KMS-11 (cell line): ENCODE data around the gene STON2.

Experiments
- H2AFZ ChIP-seq: fragments of 200-600 bp; sonication (generic); 2 replicates; pipeline ENCODE4 v1.6.1; 2016; ENCODE audit warnings: antibody characterized with exemption, mixed run types, low read depth
- H3K27ac ChIP-seq: fragments of 200-600 bp; sonication (generic); 2 replicates; pipeline ENCODE4 v1.6.1; 2016; ENCODE audit warnings: mild to moderate bottlenecking, mixed run types
- H3K27me3 ChIP-seq: fragments of 200-600 bp; sonication (generic); 2 replicates; pipeline ENCODE4 v1.6.1; 2017; ENCODE audit warnings: mild to moderate bottlenecking, low read depth, mixed run types, moderate library complexity; ENCODE audit not compliant: insufficient read depth
- H3K36me3 ChIP-seq: fragments of 200-600 bp; sonication (generic); 2 replicates; pipeline ENCODE4 v1.6.1; 2017; ENCODE audit warnings: mild to moderate bottlenecking, mixed run types; ENCODE audit not compliant: insufficient read depth
- H3K4me1 ChIP-seq: fragments of 200-600 bp; sonication (generic); 2 replicates; pipeline ENCODE4 v1.6.1; 2016; ENCODE audit warnings: mild to moderate bottlenecking, low read depth, mixed run types; ENCODE audit not compliant: poor library complexity, severe bottlenecking
- H3K4me2 ChIP-seq: fragments of 200-600 bp; sonication (generic); 2 replicates; pipeline ENCODE4 v1.7.0; 2016; ENCODE audit warnings: mild to moderate bottlenecking, mixed run types
- H3K4me3 ChIP-seq: fragments of 200-600 bp; sonication (generic); IDR thresholded peaks from 2 replicates; pipeline ENCODE4 v1.6.1; 2017; ENCODE audit warnings: low read depth, low read length, mixed read lengths; ENCODE audit not compliant: insufficient read depth
- H3K79me2 ChIP-seq: fragments of 200-600 bp; sonication (generic); 2 replicates; pipeline ENCODE4 v1.6.1; 2016; ENCODE audit warnings: low read depth, mixed run types; ENCODE audit not compliant: insufficient read depth
- H3K9ac ChIP-seq: fragments of 200-600 bp; sonication (generic); 2 replicates; pipeline ENCODE4 v1.6.1; 2016; ENCODE audit warnings: mild to moderate bottlenecking, mixed run types
- H4K20me1 ChIP-seq: fragments of 200-600 bp; sonication (generic); 2 replicates; pipeline ENCODE4 v1.6.1; 2016; ENCODE audit warnings: mild to moderate bottlenecking, mixed run types; ENCODE audit not compliant: insufficient read depth
- TF ChIP-seq, protein P1 (sequence below): fragments of 200-600 bp; sonication (generic); conservative IDR thresholded peaks from 2 replicates; pipeline ENCODE4 v1.6.1; 2017; ENCODE audit warnings: low read depth, mild to moderate bottlenecking, antibody characterized with exemption, low read length, moderate library complexity, mixed read lengths

Gene STON2

GRCh38 chr14:81286574-81287370 is 113.4 kb downstream of the STON2 start:
- H3K4me3 ChIP-seq: no peak overlapping the region
- no peak overlapping the region for H3K27ac ChIP-seq
- H3K4me1 ChIP-seq: peaks cover 19% of the 10 kb centered on the region
- H3K36me3 ChIP-seq: no peaks in the 10 kb centered on the region
- H3K27me3 ChIP-seq: no peaks in the 10 kb centered on the region
- no peaks in the 10 kb centered on the region for H4K20me1 ChIP-seq
- peaks cover 49% of the 10 kb centered on the region; the same call in 1 of the 2 replicates for H3K79me2 ChIP-seq
- H2AFZ ChIP-seq: no peak overlapping the region
- H3K4me2 ChIP-seq: no peak overlapping the region
- H3K9ac ChIP-seq: no peak overlapping the region
- TF ChIP-seq, protein P1, sequence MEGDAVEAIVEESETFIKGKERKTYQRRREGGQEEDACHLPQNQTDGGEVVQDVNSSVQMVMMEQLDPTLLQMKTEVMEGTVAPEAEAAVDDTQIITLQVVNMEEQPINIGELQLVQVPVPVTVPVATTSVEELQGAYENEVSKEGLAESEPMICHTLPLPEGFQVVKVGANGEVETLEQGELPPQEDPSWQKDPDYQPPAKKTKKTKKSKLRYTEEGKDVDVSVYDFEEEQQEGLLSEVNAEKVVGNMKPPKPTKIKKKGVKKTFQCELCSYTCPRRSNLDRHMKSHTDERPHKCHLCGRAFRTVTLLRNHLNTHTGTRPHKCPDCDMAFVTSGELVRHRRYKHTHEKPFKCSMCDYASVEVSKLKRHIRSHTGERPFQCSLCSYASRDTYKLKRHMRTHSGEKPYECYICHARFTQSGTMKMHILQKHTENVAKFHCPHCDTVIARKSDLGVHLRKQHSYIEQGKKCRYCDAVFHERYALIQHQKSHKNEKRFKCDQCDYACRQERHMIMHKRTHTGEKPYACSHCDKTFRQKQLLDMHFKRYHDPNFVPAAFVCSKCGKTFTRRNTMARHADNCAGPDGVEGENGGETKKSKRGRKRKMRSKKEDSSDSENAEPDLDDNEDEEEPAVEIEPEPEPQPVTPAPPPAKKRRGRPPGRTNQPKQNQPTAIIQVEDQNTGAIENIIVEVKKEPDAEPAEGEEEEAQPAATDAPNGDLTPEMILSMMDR: no peak

GRCh38 chr14:81285245-81285644 is 114.9 kb downstream of the STON2 start:
- Histone ChIP-seq H4K20me1 (no peaks in the 10 kb centered on the region), H3K4me3 (no peak overlapping the region), H3K79me2 (peaks cover 47% of the 10 kb centered on the region; the same call in 1 of the 2 replicates), H3K36me3 (no peaks in the 10 kb centered on the region), H2AFZ (no peak overlapping the region), H3K9ac (no peak overlapping the region), H3K4me1 (peaks cover 19% of the 10 kb centered on the region), H3K27ac (0 out of 2 replicates have a peak overlapping the region, but pooled peaks have one; percentile 9), H3K4me2 (no peak overlapping the region), H3K27me3 (no peaks in the 10 kb centered on the region)
- TF ChIP-seq, protein P1: no peak

GRCh38 chr14:81281332-81281731 is 118.8 kb downstream of the STON2 start:
- Histone ChIP-seq H3K4me1 (peaks cover 17% of the 10 kb centered on the region), H3K9ac (no peak overlapping the region), H3K4me3 (no peak overlapping the region), H3K27ac (no peak overlapping the region), H3K79me2 (peaks cover 46% of the 10 kb centered on the region; the same call in 1 of the 2 replicates), H4K20me1 (no peaks in the 10 kb centered on the region), H3K4me2 (no peak overlapping the region), H2AFZ (no peak overlapping the region), H3K27me3 (no peaks in the 10 kb centered on the region), H3K36me3 (0 out of 2 replicates have a peak, but pooled peaks cover 4% of the 10 kb centered on the region)
- TF ChIP-seq, protein P1: no peak

DNA sequence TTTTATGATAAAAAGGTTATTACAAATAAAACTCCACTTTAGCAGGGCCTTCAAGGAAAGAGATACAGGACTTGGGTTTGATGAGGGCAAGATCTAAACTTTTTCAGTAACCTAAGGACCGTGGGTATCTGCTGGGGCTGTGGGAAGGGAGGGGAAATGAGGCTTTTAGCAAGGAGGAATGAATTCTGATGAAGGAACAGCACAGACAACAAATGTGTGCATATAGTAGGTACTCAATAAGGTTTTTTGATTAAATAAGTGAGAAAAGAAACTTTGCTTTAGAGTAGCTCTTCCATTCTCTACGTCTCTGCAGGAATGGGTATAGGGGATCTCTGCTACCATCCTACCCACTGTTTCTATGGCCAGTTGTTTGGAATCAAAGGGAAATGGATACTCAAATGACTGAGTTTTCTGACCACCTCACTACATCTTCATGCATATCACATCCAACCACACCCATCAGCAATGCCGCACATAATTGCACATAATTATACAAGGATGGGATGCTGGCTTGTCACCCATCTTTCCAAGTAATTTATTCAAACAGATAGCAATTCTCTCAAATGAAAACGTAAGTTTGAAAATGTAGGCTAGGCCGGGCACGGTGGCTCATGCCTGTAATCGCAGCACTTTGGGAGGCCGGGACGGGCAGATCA is 119.9 kb downstream of the STON2 start:
- no peaks in the 10 kb centered on the region for H4K20me1 ChIP-seq
- H3K4me2 ChIP-seq: no peak overlapping the region
- 0 out of 2 replicates have a peak, but pooled peaks cover 4% of the 10 kb centered on the region for H3K36me3 ChIP-seq
- H3K79me2 ChIP-seq: peaks cover 50% of the 10 kb centered on the region; the same call in 1 of the 2 replicates
- H3K4me3 ChIP-seq: no peak overlapping the region
- H3K27ac ChIP-seq: no peak overlapping the region
- H3K4me1 ChIP-seq: peaks cover 13% of the 10 kb centered on the region
- no peak overlapping the region for H2AFZ ChIP-seq
- H3K27me3 ChIP-seq: no peaks in the 10 kb centered on the region
- TF ChIP-seq, protein P1: no peak
- H3K9ac ChIP-seq: no peak overlapping the region
